HG02943 (cell line): ENCODE results near the gene ETV2.

Experiments used
- ATAC-seq: cut with Tn5 transposase; IDR thresholded peaks from one replicate; pipeline ENCODE4 v1.9.1; 2021; ENCODE audit warnings: mild to moderate bottlenecking, low read depth, moderate library complexity; ENCODE audit not compliant: unreplicated experiment

The ETV2 gene

GRCh38 chr19:35623327-35624010, 18.1 kb upstream of the ETV2 start:
- no peak for ATAC-seq

GRCh38 chr19:35628264-35628564, 13.3 kb upstream of the ETV2 start:
- no peak for ATAC-seq

GRCh38 chr19:35628565-35629331, 12.8 kb upstream of the ETV2 start, which contains the start of gene RBM42:
RBM42 (plus strand) TSS chr19:35629036; CDS start chr19:35629154, 118 bp downstream.
- peak; percentile 96 for ATAC-seq

- peak; percentile 8 for ATAC-seq
Observed at GRCh38 chr19:35629332-35629633, 12.3 kb upstream of the ETV2 start.

GRCh38 chr19:35633727-35634440, 7.7 kb upstream of the ETV2 start:
- no peak for ATAC-seq

GRCh38 chr19:35636651-35637050, 4.9 kb upstream of the ETV2 start:
- ATAC-seq, result no peak

- ATAC-seq, result no peak
Observed at GRCh38 chr19:35637165-35637564, 4.4 kb upstream of the ETV2 start.

GRCh38 chr19:35639321-35639639, 2.3 kb upstream of the ETV2 start:
- ATAC-seq, result no peak

GRCh38 chr19:35639863-35640262, 1.7 kb upstream of the ETV2 start:
- ATAC-seq, result no peak

GRCh38 chr19:35642312-35642711, 767 bp downstream of the ETV2 start:
- ATAC-seq, result no peak

- no peak for ATAC-seq
Observed at GRCh38 chr19:35642798-35643254, 1.3 kb downstream of the ETV2 start.

GRCh38 chr19:35643255-35644205, 2.0 kb downstream of the ETV2 start:
- peak; percentile 38 for ATAC-seq

GRCh38 chr19:35644206-35644986, 2.9 kb downstream of the ETV2 start:
- ATAC-seq, result peak; percentile 65

- no peak for ATAC-seq
Observed at GRCh38 chr19:35644987-35645679, 3.6 kb downstream of the ETV2 start.

GRCh38 chr19:35645680-35646511, 4.4 kb downstream of the ETV2 start:
- ATAC-seq, result no peak

GRCh38 chr19:35648017-35648961, 6.7 kb downstream of the ETV2 start, which contains the start of gene COX6B1:
COX6B1 (plus strand) TSS chr19:35648323; CDS start chr19:35651244, 2,921 bp downstream.
- peak; percentile 48 for ATAC-seq

GRCh38 chr19:35650581-35650980, 9.0 kb downstream of the ETV2 start:
- ATAC-seq, result no peak
